ENCODE results near the gene ETV6.

The ETV6 gene

DNA sequence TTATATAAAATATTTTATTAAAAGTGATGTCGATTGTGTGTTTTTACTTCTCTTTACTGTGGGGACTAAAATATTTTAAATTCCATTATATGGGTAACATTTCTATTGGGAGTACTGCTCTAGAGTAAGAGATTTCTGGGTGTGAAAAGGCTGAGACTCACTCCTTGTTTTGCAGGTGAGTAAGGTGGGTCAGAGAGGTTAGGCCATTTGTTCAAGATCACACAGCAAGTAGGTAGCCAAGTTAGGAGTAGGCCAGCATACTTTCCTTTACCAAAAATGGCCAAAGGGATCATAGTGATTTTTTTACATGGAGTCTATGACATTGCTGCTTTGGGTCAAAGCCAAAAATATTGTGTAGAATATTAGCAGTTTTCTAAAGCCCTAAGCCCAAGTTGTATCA is 138.0 kb downstream of the ETV6 start:
- TF ChIP-seq, protein P1, sequence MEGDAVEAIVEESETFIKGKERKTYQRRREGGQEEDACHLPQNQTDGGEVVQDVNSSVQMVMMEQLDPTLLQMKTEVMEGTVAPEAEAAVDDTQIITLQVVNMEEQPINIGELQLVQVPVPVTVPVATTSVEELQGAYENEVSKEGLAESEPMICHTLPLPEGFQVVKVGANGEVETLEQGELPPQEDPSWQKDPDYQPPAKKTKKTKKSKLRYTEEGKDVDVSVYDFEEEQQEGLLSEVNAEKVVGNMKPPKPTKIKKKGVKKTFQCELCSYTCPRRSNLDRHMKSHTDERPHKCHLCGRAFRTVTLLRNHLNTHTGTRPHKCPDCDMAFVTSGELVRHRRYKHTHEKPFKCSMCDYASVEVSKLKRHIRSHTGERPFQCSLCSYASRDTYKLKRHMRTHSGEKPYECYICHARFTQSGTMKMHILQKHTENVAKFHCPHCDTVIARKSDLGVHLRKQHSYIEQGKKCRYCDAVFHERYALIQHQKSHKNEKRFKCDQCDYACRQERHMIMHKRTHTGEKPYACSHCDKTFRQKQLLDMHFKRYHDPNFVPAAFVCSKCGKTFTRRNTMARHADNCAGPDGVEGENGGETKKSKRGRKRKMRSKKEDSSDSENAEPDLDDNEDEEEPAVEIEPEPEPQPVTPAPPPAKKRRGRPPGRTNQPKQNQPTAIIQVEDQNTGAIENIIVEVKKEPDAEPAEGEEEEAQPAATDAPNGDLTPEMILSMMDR (IDR thresholded peaks at IDR 0.05; ENCODE audit: extremely low read depth, insufficient read depth, missing control alignments) = no peak
- no peak for DNase-seq (ENCODE audit: low spot score)
- in situ Hi-C loops (cut with MboI; ENCODE audit: low pct_unique_long_range_greater_than_20kb, low sequenced_read_pairs, unreplicated experiment) = no loop called here

DNA sequence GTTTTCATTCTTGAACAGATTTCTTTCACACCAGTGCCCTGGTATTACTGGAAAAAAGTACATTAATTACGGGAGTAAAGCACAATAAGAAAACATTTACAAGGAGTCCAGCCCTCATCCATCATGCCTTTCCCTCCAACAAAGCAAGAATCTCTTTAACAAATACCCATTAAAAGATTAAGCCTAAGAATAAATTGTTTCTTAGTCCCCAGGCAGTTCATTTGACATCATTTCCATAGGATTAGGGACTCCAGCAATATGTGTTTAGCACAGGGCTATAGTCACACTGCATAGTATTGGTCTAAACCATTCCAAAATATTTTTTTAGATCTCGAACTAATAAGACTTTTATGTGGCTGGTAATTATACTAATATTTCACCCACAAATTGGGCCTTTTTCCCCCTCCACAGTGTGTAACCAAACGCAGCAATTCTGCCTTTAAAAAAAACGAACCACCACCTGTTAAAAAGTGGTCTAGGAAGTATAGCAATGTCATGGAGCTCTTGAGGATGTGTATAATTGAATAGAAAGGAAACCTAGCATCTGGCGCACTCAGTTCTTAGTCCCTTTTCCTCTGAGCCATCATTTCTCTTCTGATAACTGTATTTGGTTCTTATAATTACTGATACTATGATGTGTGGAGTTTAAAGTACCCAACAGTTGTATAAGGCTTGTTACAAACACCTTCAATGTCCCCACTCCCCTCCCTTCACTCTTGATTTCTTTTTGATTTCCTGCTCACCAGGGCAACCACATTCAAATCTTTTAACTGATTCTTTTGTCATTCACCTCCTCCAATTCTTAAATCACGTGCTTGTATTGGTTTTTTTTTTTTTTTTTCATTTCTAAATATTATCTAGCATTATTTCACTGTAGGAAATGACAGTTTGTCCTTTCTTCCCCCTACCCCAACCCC is 138.7 kb downstream of the ETV6 start:
- TF ChIP-seq, protein P1 (IDR thresholded peaks at IDR 0.05; ENCODE audit: extremely low read depth, insufficient read depth, missing control alignments) = no peak
- in situ Hi-C loops (cut with MboI; ENCODE audit: low pct_unique_long_range_greater_than_20kb, low sequenced_read_pairs, unreplicated experiment) = no loop called here
- no peak for DNase-seq (ENCODE audit: low spot score)

DNA sequence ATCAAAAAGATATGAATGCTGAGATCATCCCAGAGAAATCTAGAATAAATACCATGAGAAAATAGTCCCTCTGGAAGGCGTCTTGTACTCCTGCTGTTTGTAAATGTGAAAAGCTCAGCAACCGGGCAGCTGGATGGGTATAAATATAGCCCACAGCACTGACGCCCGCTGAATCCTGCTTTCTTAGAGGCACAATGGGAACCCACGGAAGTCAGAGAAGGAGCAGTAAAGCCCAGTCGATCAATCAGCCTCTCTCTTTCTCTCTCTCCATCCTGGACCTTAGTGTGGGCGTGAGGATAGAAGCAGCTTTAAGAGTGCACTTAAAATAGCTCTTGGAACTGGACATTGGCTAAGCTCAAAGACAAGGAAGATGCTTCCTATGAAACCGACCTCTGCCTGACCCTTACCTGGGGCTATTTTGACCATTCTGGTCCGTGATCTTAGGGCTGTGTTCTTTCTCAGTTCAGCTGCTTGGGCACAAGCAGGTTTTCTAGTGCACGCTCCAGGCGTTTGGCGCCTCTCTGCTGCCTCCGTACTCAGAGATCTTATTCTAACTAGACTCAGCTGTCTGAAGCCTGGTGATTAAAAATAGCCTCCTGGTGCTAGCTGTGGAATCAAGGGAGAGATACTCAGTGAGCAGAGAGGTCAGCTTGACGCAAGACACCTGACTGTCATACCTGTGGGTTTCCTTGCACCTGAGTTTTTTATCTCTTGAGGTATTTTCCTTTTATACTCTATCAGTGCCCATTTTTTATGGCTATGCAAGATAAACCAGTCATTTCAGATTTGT is 144.6 kb downstream of the ETV6 start:
- DNase-seq (ENCODE audit: low spot score) = no peak
- in situ Hi-C loops (cut with MboI; ENCODE audit: low pct_unique_long_range_greater_than_20kb, low sequenced_read_pairs, unreplicated experiment) = no loop called here
- TF ChIP-seq, protein P1 (IDR thresholded peaks at IDR 0.05; ENCODE audit: extremely low read depth, insufficient read depth, missing control alignments) = no peak

DNA sequence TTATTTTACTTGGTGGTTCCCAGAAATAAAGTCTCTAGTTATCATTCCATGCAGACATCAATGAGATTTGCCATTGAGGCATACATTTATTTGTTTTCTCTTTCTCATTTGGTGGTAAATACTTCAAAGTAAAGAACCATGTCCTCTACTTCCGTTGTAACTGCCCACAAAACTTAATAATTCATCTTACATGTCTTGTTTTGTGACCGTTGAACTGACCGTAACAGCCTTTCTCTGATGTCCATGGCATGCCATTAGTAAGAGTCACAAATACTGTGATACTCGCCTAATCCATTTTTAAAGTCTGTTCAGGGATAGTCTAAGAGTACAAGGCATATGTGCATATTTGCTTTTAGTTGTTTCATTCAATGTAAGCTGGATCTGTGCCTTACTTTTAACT is 145.3 kb downstream of the ETV6 start:
- DNase-seq (ENCODE audit: low spot score) = no peak
- TF ChIP-seq, protein P1 (IDR thresholded peaks at IDR 0.05; ENCODE audit: extremely low read depth, insufficient read depth, missing control alignments) = no peak
- in situ Hi-C loops (cut with MboI; ENCODE audit: low pct_unique_long_range_greater_than_20kb, low sequenced_read_pairs, unreplicated experiment) = no loop called here

DNA sequence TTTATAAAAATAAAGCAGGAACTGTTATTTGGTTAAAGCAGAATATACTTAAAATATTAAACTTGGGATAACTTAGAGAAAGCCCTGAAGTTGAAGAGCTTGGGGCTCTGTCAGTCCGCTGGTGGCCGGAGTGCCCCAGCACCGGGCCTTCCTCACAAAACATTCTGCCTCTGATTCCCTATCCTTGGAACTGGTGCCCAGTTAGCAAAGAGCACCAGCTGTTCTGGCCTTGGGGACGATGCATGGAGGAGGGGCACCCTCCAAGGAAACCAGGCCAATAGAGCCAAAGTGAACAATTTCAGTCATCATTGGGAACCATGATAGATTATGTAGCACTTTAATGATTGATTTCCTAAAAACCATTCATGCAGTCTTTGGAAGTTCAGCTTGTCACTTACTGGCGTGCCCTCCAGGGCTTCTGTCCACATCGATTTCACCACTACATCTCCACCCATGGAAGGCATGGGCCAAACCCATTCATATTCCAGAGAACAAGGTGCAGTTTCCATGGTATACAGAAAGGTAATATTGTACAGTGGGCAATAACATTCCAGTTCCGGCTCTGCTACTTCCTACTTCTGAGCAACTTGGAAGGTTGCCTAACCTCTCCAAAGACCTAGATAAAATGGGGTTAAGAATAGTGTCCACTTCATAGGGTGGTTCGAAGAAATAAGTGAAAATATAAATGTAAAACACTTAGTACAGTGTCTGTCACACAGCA is 145.9 kb downstream of the ETV6 start:
- TF ChIP-seq, protein P1 (IDR thresholded peaks at IDR 0.05; ENCODE audit: extremely low read depth, insufficient read depth, missing control alignments) = no peak
- in situ Hi-C loops (cut with MboI; ENCODE audit: low pct_unique_long_range_greater_than_20kb, low sequenced_read_pairs, unreplicated experiment) = no loop called here
- DNase-seq (ENCODE audit: low spot score) = no peak

DNA sequence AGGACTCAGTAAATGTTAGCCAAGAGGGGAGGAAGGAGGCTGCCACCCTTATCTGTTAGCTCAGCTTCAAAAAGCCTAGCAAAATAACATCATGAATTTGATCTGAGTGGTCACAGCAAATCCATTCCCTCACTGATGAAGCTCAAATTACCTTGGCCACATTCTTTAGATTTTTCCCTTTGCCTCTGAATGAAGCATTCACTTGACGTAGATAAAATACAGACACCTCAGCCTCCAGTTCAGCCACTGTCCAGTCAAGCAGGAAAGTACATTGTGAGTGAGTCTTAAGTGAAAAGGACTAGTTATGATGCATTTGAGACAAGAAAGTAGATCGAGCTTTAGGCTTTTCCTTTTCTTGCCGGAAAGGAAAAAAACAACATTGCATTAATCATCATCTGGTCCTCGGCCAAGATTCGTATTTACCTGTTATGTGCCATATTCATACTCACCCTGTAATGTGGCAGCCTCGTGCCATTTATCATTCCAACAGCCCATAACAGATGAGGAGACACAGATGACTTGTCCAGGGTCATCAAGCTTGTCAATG is 146.5 kb downstream of the ETV6 start:
- no peak for DNase-seq (ENCODE audit: low spot score)
- TF ChIP-seq, protein P1 (IDR thresholded peaks at IDR 0.05; ENCODE audit: extremely low read depth, insufficient read depth, missing control alignments) = no peak
- in situ Hi-C loops (cut with MboI; ENCODE audit: low pct_unique_long_range_greater_than_20kb, low sequenced_read_pairs, unreplicated experiment) = no loop called here
